A549 (cell line): ENCODE results near the gene LAMB2.

Source experiments
- CTCF ChIP-seq: fragments of >200 bp; sonication (Bioruptor Twin); formaldehyde crosslinking; IDR thresholded peaks from 3 replicates; pipeline ENCODE4 v1.5.1; 2016
- HOXA7 ChIP-seq: fragments of 250-450 bp; sonication (Bioruptor Pico); IDR thresholded peaks from 2 replicates; pipeline ENCODE4 v1.5.0; 2020; ENCODE audit warnings: mild to moderate bottlenecking, moderate library complexity
- RCOR1 ChIP-seq: fragments of 150-350 bp; IDR thresholded peaks from 2 replicates; pipeline ENCODE4 v1.6.1; 2014; ENCODE audit warnings: antibody characterized with exemption, low read length, low read depth
- RFX5 ChIP-seq: fragments of 450-650 bp; IDR thresholded peaks from 2 replicates; pipeline ENCODE4 v1.7.1; 2014; ENCODE audit warnings: antibody characterized with exemption, mild to moderate bottlenecking, moderate library complexity
- SREBF2 ChIP-seq: fragments of 450-650 bp; IDR thresholded peaks from 2 replicates; pipeline ENCODE4 v1.6.1; 2014; ENCODE audit warnings: mild to moderate bottlenecking, moderate library complexity
- USF2 ChIP-seq: fragments of 450-650 bp; IDR thresholded peaks from 2 replicates; pipeline ENCODE4 v1.6.1; 2014; ENCODE audit warnings: antibody characterized with exemption
- ZFP36 ChIP-seq: fragments of 450-650 bp; IDR thresholded peaks from 2 replicates; pipeline ENCODE4 v1.6.1; 2014; ENCODE audit warnings: borderline replicate concordance; ENCODE audit not compliant: partially characterized antibody
- TF ChIP-seq, protein P1 (sequence below): fragments of 250-450 bp; sonication (Bioruptor Pico); IDR thresholded peaks from 2 replicates; pipeline ENCODE4 v1.5.0; 2021; ENCODE audit warnings: mild to moderate bottlenecking, moderate library complexity, borderline replicate concordance
- TF ChIP-seq, protein P2 (sequence below): IDR thresholded peaks from 2 replicates; pipeline ENCODE4 v1.6.1; 2012; ENCODE audit warnings: low read depth, borderline replicate concordance

DNA sequence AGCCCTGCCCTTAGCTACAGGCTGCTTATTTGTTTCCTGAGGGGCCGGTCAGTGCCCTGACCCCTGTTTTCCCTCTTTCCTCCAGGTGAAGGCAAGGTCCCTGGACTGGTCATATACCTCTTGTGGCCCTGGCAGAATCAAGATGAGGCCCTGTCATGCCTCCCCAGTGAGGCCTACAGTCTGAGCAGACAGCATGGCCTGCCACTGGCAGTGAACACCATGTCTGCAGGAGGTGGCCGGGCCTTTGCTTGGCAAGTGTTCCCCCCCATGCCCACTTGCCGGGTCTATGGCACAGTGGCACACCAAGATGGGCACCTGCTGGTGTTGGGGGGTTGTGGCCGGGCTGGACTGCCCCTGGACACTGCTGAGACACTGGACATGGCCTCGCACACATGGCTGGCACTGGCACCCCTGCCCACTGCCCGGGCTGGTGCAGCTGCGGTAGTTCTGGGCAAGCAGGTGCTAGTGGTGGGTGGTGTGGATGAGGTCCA lies 39.7 kb upstream of the LAMB2 start:
- TF ChIP-seq CTCF (no peak), RCOR1 (no peak), RFX5 (no peak), HOXA7 (no peak), ZFP36 (no peak), SREBF2 (no peak), USF2 (no peak)
- TF ChIP-seq, protein P1, sequence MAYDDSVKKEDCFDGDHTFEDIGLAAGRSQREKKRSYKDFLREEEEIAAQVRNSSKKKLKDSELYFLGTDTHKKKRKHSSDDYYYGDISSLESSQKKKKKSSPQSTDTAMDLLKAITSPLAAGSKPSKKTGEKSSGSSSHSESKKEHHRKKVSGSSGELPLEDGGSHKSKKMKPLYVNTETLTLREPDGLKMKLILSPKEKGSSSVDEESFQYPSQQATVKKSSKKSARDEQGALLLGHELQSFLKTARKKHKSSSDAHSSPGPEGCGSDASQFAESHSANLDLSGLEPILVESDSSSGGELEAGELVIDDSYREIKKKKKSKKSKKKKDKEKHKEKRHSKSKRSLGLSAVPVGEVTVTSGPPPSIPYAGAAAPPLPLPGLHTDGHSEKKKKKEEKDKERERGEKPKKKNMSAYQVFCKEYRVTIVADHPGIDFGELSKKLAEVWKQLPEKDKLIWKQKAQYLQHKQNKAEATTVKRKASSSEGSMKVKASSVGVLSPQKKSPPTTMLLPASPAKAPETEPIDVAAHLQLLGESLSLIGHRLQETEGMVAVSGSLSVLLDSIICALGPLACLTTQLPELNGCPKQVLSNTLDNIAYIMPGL = no peak
- TF ChIP-seq, protein P2, sequence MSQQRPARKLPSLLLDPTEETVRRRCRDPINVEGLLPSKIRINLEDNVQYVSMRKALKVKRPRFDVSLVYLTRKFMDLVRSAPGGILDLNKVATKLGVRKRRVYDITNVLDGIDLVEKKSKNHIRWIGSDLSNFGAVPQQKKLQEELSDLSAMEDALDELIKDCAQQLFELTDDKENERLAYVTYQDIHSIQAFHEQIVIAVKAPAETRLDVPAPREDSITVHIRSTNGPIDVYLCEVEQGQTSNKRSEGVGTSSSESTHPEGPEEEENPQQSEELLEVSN = no peak
